Measurements from ENCODE around the gene VPS52. TPM values are rescaled to one million over a fixed set of nuclear protein-coding genes. Genes with fewer than 3 reads are reported as not detected.

The VPS52 gene
- total RNA-seq, 1 donor from 2014 or later: 28.7 TPM

DNA sequence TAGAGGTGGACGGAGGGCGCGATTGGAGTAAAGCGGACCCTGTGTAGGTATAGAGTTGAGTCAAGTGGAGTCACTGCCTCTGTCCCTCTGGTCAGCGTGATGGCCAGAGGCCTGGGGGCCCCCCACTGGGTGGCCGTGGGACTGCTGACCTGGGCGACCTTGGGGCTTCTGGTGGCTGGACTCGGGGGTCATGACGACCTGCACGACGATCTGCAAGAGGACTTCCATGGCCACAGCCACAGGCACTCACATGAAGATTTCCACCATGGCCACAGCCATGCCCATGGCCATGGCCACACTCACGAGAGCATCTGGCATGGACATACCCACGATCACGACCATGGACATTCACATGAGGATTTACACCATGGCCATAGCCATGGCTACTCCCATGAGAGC, 70.5 kb downstream of the VPS52 start:
- H3F3A ChIP-seq (ENCODE audit: low read depth): peaks cover 66% of the 10 kb centered on the region
- Mint-ChIP-seq H3K4me3 (peak overlapping the region; percentile 99), H3K27ac (peak overlapping the region; percentile 98), H3K9me3 (no peaks in the 10 kb centered on the region), H3K4me1 (peaks cover 67% of the 10 kb centered on the region), H3K27me3 (ENCODE audit: insufficient read depth, low read depth) (peaks cover 11% of the 10 kb centered on the region), H3K36me3 (peaks cover 28% of the 10 kb centered on the region)
- H3K36me3 ChIP-seq: no peaks in the 10 kb centered on the region
- peak overlapping the region; percentile 99 for H3K4me2 ChIP-seq
- H3K9me3 ChIP-seq (ENCODE audit: low read depth): no peaks in the 10 kb centered on the region
- TF ChIP-seq, protein P1, sequence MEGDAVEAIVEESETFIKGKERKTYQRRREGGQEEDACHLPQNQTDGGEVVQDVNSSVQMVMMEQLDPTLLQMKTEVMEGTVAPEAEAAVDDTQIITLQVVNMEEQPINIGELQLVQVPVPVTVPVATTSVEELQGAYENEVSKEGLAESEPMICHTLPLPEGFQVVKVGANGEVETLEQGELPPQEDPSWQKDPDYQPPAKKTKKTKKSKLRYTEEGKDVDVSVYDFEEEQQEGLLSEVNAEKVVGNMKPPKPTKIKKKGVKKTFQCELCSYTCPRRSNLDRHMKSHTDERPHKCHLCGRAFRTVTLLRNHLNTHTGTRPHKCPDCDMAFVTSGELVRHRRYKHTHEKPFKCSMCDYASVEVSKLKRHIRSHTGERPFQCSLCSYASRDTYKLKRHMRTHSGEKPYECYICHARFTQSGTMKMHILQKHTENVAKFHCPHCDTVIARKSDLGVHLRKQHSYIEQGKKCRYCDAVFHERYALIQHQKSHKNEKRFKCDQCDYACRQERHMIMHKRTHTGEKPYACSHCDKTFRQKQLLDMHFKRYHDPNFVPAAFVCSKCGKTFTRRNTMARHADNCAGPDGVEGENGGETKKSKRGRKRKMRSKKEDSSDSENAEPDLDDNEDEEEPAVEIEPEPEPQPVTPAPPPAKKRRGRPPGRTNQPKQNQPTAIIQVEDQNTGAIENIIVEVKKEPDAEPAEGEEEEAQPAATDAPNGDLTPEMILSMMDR (IDR thresholded peaks at IDR 0.05): no peak
- TF ChIP-seq EZH2 (IDR thresholded peaks at IDR 0.05) (no peak), EZH2phosphoT487 (IDR thresholded peaks at IDR 0.05) (no peak)
- H2AFZ ChIP-seq (replicated peaks): peak overlapping the region; percentile 96
- H4K20me1 ChIP-seq (ENCODE audit: low read depth): peaks cover 64% of the 10 kb centered on the region
- DNase-seq (ENCODE audit: low spot score): no peak
- H3K4me1 ChIP-seq: peaks cover 30% of the 10 kb centered on the region
- H3K27me3 ChIP-seq: peaks cover 7% of the 10 kb centered on the region
- peaks cover 27% of the 10 kb centered on the region for H3K79me2 ChIP-seq (ENCODE audit: low read depth)
- peak overlapping the region; percentile 88 for H3K4me3 ChIP-seq
- peak overlapping the region; percentile 93 for H3K9ac ChIP-seq
- peak overlapping the region; percentile 94 for H3K27ac ChIP-seq

MicroRNAs encoded within 50 kb of the gene (microRNA counts, 767-probe panel; counts per million panel counts)
- microRNA hsa-miR-219-1-3p (460 counts per million, percentile 90 among the panel's probes with 10 or more counts), microRNA hsa-miR-219-5p (460 counts per million, percentile 90 among the panel's probes with 10 or more counts)

Small RNAs within 50 kb of the gene (microRNA-seq; reads per million reads assigned to microRNA genes)
- gene MIR219A1 (10.9 reads per million, percentile 39 among the genes with 10 or more reads in this experiment), gene MIR6834 (not detected), gene MIR6873 (not detected)

Small RNAs within 50 kb of the gene (small RNA-seq; reads per million reads assigned to genes)
- 3.2 reads per million, percentile 92 among the genes with 10 or more reads in this experiment for gene MIR219A1

Other genes with a start within 250 kb of the VPS52 start
- gene HLA-DPA1, start 198.2 kb downstream of the VPS52 start, total RNA-seq (ENCODE audit: low replicate concordance): 1.5 and 2.8 TPM in 2 replicates
- gene HLA-DPB1, start 195.9 kb downstream of the VPS52 start, total RNA-seq (ENCODE audit: low replicate concordance): 8.0 and 23.3 TPM in 2 replicates
- 0.49 and 0.99 TPM in 2 replicates for gene COL11A2, start 79.4 kb downstream of the VPS52 start, total RNA-seq (ENCODE audit: low replicate concordance)
- gene RXRB, start 71.2 kb downstream of the VPS52 start, total RNA-seq (ENCODE audit: low replicate concordance): 10.2 and 21.7 TPM in 2 replicates
- gene SLC39A7, start 71.0 kb downstream of the VPS52 start, total RNA-seq (ENCODE audit: low replicate concordance): 40.8 and 59.2 TPM in 2 replicates
- gene HSD17B8, start 67.2 kb downstream of the VPS52 start, total RNA-seq (ENCODE audit: low replicate concordance): 4.8 and 9.5 TPM in 2 replicates
- gene RING1, start 63.4 kb downstream of the VPS52 start, total RNA-seq (ENCODE audit: low replicate concordance): 12.1 and 20.2 TPM in 2 replicates
- gene RPS18, start 199 bp upstream of the VPS52 start, total RNA-seq (ENCODE audit: low replicate concordance): 4,188 and 4,663 TPM in 2 replicates
- gene B3GALT4, start 5.2 kb upstream of the VPS52 start, total RNA-seq (ENCODE audit: low replicate concordance): 1.1 and 2.1 TPM in 2 replicates
- gene WDR46, start 17.4 kb upstream of the VPS52 start, total RNA-seq (ENCODE audit: low replicate concordance): 31.1 and 43.5 TPM in 2 replicates
- 35.6 and 54.5 TPM in 2 replicates for gene PFDN6, start 17.7 kb upstream of the VPS52 start, total RNA-seq (ENCODE audit: low replicate concordance)
- 28.3 and 63.4 TPM in 2 replicates for gene RGL2, start 27.1 kb upstream of the VPS52 start, total RNA-seq (ENCODE audit: low replicate concordance)
- 1.7 and 6.3 TPM in 2 replicates for gene TAPBP, start 42.2 kb upstream of the VPS52 start, total RNA-seq (ENCODE audit: low replicate concordance)
- 5.7 and 26.7 TPM in 2 replicates for gene ZBTB22, start 45.9 kb upstream of the VPS52 start, total RNA-seq (ENCODE audit: low replicate concordance)
- 35.7 and 49.6 TPM in 2 replicates for gene DAXX, start 51.1 kb upstream of the VPS52 start, total RNA-seq (ENCODE audit: low replicate concordance)
- gene KIFC1, start 119.9 kb upstream of the VPS52 start, total RNA-seq (ENCODE audit: low replicate concordance): 93.9 and 179 TPM in 2 replicates
- gene PHF1, start 139.1 kb upstream of the VPS52 start, total RNA-seq (ENCODE audit: low replicate concordance): 25.6 and 55.8 TPM in 2 replicates
- 118 and 186 TPM in 2 replicates for gene CUTA, start 146.2 kb upstream of the VPS52 start, total RNA-seq (ENCODE audit: low replicate concordance)
- gene SYNGAP1, start 148.2 kb upstream of the VPS52 start, total RNA-seq (ENCODE audit: low replicate concordance): 14.1 and 29.7 TPM in 2 replicates
- gene ZBTB9, start 182.7 kb upstream of the VPS52 start, total RNA-seq (ENCODE audit: low replicate concordance): 10.2 and 12.7 TPM in 2 replicates